Activated T-helper 2 cell treated with anti-CD3 and anti-CD28 coated beads, Interferon-gamma antibody, Interleukin-2, Interleukin-4, amounts not matched to agents 10 μg/mL and 5 μg/mL and 100 μg/mL, durations not matched to agents 14 hours and 24 hours and 36 hours (primary cell): Measurements from ENCODE around the gene CDPF1. TPM values are rescaled to one million over a fixed set of nuclear protein-coding genes. Genes with fewer than 3 reads are reported as not detected.

ENCODE experiments used
- DNase-seq: peaks from one replicate; pipeline ENCODE4 v3.0.0; 2021; ENCODE audit warnings: low spot score
- H3K27ac Mint-ChIP-seq: one replicate; pipeline ENCODE4 v1.8.0; 2021; ENCODE audit warnings: mixed read lengths
- H3K27me3 Mint-ChIP-seq: one replicate; pipeline ENCODE4 v1.8.0; 2021; ENCODE audit warnings: low read depth, mixed read lengths
- H3K36me3 Mint-ChIP-seq: one replicate; pipeline ENCODE4 v1.8.0; 2021; ENCODE audit warnings: low read depth, mixed read lengths
- H3K4me1 Mint-ChIP-seq: one replicate; pipeline ENCODE4 v1.8.0; 2021; ENCODE audit warnings: low read depth, mixed read lengths
- H3K4me3 Mint-ChIP-seq: one replicate; pipeline ENCODE4 v1.8.0; 2021; ENCODE audit warnings: low read depth, mild to moderate bottlenecking, moderate library complexity, mixed read lengths
- H3K9me3 Mint-ChIP-seq: one replicate; pipeline ENCODE4 v1.8.0; 2021; ENCODE audit warnings: mixed read lengths
- intact Hi-C: fragments of 100-400 bp; cut with micrococcal nuclease; formaldehyde crosslinking; loops from one replicate; pipeline ENCODE4 v1.15.1; 2023
- total RNA-seq: library from RNA; stranded (reverse); gene quantifications from 2 replicates; pipeline ENCODE4 v1.2.3, GENCODE V29; 2022

The CDPF1 gene, protein sequence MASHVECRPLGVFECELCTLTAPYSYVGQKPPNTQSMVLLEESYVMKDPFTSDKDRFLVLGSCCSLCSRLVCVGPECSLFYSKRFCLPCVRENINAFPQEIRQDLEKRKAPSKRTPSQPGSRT
- 7.7 and 10.7 TPM in 2 replicates for total RNA-seq

DNA sequence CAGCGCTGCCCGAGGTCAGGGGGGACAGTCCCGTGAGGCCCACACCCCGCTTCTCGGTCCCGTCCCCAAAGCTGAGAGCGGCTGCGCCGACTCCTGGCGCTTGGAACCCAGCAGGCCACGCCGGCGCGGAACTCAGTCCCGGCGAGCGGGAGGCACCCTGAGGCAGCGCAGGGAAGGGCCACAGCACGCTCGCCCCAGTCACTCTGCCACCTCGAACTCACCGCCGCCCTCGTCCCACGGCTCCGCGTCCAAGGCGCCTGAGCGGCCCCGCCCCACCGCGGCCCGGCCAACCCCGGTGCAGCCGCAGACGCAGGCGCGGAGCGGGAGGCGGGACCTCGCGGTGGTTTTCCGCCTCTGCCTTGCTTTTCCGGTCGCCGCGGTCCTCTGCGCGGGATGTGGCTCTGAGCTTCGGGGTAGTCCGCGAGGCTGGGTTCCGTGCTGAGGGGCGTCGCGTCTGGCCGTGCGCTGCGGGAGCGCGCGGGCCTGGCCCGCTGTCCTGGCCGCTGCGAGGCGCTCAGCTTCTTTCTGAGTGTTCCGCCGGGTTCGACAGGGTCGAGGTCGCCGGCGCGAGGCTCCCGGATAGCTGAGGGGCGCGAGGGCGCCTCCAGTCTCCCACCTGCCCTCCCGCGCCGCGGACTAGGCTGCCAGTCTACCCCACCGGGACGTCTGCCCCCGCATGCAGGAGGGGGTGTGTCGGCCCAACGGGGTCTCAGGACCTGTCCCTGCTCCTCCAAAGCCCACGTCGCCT is at the start of gene CDPF1:
Gene CDPF1 (minus strand): TSS at position 259 of the 748 bp plus-strand sequence. CDS start 2,009 bp downstream, outside the sequence.
- Mint-ChIP-seq H3K27ac (peak within 1 kb of the TSS; percentile 84), H3K27me3 (no peaks in the 10 kb centered on the region), H3K9me3 (no peaks in the 10 kb centered on the region), H3K4me1 (peaks cover 30% of the 10 kb centered on the region), H3K4me3 (peak within 1 kb of the TSS; percentile 79), H3K36me3 (peaks cover 10% of the 10 kb centered on the region)
- intact Hi-C loops = loop anchor here (1.0 to 5.0 kb wide), 3 partner anchors 47 to 237 kb away; partner anchors contain the start of genes GTSE1 and PPARA
- DNase-seq = peak; percentile 91

DNA sequence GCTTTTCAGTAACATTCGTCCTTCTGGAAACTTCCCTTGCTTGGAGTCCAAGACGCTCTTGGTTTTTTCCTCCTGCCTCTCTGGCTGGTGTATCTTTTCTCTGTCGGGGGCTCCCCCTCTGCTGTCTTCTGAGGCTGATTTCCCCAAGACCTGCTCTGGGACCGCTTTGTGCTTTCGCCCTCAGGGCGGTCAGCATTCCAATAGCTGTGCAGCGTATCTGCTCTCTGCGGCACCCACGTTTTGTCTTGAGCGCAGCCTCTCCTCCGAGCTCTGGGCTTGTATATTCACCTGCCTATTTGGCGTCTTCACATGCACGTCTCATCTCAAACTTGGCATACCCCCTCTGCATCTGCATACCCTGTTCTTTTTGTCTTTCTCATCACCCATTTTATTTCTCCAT is 49.0 kb upstream of the CDPF1 start:
- no peak for DNase-seq
- Mint-ChIP-seq H3K9me3 (no peaks in the 10 kb centered on the region), H3K4me1 (peaks cover 51% of the 10 kb centered on the region), H3K27ac (no peak overlapping the region), H3K4me3 (peak overlapping the region; percentile 91), H3K27me3 (no peaks in the 10 kb centered on the region), H3K36me3 (peaks cover 50% of the 10 kb centered on the region)
- intact Hi-C loops = loop anchor here (5.0 kb wide), 1 partner anchor 177 kb away; no protein-coding TSS in a partner anchor

DNA sequence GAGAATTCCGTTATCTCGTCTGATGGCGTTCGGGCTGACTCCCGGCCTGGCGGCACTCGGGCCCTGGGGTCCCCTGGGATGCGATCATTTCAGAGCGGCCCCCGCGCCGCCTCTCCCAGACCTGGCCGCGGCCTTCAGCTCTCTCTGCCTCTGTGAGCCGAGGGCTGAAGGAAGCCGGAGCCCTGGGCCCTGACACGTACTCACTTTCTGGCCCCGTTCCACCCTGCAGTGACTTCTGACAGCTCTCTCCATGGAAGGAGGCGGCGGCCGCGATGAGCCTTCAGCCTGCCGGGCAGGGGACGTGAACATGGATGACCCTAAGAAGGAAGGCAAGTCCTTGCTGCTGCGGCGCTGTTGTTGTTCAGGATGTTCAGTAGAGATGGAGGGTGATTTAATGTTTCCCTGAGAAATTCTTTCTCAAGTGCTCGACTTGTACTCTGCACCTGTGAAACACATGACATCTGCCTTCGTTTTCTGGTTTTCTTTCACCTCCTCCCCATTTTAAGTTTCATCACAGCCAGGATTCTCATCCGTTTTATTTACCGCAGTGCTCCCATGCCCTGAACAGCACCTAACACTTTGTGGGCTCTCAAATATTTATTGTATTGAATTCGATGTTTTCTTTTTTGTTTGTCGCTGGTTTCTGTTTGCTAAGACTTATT is 47.2 kb upstream of the CDPF1 start:
- Mint-ChIP-seq H3K4me1 (peaks cover 40% of the 10 kb centered on the region), H3K27ac (peak overlapping the region; percentile 68), H3K36me3 (peaks cover 48% of the 10 kb centered on the region), H3K4me3 (peak overlapping the region; percentile 91), H3K27me3 (no peaks in the 10 kb centered on the region), H3K9me3 (no peaks in the 10 kb centered on the region)
- peak; percentile 19 for DNase-seq
- intact Hi-C loops = loop anchor here (2.0 to 5.0 kb wide), 4 partner anchors 46 to 284 kb away; partner anchors contain the start of genes CDPF1 and PPARA

DNA sequence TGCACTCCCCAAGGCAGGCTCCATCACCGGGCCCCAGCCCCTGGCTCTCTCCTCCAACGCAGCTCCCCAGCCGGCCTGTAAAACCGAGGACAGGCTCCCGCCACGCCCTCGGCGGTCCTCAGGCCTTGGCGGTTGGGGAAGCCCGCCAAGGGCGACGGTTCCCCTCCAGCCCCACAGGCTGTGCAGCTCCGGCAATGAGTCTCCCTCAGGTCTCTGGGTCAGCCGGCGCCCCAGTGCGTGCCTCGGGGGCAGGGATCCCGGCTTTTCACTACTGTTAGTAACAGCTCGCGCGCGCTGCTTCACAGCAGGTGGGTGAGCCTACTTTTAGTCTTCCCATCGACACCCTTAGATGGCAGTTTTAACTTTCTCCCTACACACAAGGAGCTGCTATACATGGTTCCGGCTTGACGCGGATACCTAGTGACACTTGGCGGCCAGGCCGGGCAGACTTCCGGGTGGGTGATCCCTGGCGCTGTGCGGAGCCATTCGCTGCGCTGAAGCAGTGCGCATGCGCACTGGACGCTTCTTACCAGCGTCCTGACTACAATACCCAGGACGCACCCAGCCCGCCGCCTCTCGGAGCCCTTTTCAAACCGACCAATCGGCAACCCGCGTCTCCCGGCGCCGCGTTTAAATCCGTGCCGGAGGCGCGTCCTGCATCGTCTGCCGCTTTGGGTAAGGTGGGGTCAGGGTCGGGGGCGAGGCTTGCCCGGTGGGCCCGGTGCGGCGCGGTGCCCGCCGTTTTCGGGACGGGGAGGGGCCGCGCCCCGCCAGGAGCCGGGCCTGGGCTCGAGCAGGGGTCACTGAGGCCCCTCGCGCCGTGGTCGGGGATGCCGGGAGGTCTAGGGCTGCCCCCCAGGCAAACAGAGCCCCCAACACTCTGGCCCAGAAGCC is 46.4 kb upstream of the CDPF1 start, which contains the start of gene GTSE1:
Gene GTSE1 (plus strand): TSS at position 614 of the 894 bp plus-strand sequence. CDS start 531 bp downstream, outside the sequence.
- Mint-ChIP-seq H3K27me3 (no peaks in the 10 kb centered on the region), H3K4me1 (peaks cover 39% of the 10 kb centered on the region)

DNA sequence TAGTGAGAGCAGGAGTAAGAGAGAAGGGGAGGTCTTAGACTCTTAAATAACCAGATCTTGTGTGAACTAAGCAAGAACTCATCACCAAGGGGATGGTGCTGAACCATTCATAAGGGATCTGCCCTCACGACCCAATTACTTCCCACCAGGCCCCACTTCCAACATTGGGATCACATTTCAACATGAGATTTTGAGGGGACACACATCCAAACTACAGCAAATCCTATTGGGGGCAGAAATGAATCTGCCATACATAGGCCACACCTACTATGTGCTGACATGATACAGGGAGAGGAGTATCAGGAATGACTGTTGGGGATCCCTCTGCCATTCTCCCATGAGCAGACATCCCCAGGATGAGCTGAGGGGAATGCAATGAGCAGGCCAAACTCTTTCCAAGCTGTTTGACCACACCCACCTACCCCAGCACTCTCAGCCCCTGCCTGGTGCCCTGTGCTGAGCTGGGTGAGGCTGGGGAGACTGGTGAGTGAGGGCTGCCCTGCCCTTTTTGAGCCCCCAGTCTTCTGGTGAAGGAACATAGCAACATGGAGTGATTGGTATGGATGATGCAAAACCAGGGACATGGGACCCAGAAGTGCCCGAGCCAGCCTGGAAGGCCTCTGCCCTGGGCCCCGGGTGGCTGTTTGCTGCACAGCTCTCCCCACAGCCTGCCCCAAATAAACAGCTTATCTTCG is 45.3 kb upstream of the CDPF1 start:
- no peak for DNase-seq
- Mint-ChIP-seq H3K4me3 (peak overlapping the region; percentile 78), H3K27ac (peak overlapping the region; percentile 86), H3K9me3 (no peaks in the 10 kb centered on the region), H3K4me1 (peaks cover 33% of the 10 kb centered on the region), H3K36me3 (peaks cover 46% of the 10 kb centered on the region), H3K27me3 (no peaks in the 10 kb centered on the region)
- intact Hi-C loops = loop anchor here (5.0 kb wide), 1 partner anchor 173 kb away; no protein-coding TSS in a partner anchor

More for the DNA sequence above, 46.4 kb upstream of the CDPF1 start, which contains the start of gene GTSE1:
- peak; percentile 98 for DNase-seq
- Mint-ChIP-seq H3K9me3 (no peaks in the 10 kb centered on the region), H3K4me3 (peak within 1 kb of the TSS; percentile 91), H3K27ac (peak within 1 kb of the TSS; percentile 86), H3K36me3 (peaks cover 51% of the 10 kb centered on the region)
- intact Hi-C loops = loop anchor here (1.0 to 5.0 kb wide), 5 partner anchors 46 to 284 kb away; partner anchors contain the start of genes CDPF1 and PPARA

DNA sequence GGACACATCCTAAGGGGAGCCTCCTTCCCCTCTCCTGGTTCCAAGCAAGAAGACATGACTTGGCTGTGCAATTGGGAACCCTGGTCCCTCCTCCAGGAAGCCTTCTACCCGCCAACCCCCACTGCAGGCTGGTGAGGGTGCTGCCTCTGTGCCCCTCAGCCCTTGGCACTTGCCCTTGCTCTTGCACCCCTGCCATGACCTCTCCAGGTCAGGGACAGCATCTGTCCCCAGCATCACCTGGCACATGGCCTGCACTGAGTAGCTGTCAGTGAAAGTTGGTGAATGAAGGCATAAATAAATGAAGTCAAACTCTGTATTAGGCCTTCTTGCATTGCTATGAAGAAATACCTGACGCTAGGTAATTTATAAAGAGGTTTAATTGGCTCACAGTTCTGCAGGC is 44.7 kb upstream of the CDPF1 start:
- peaks cover 46% of the 10 kb centered on the region for H3K36me3 Mint-ChIP-seq
- intact Hi-C loops = loop anchor here (5.0 kb wide), 1 partner anchor 172 kb away; no protein-coding TSS in a partner anchor
- no peaks in the 10 kb centered on the region for H3K9me3 Mint-ChIP-seq
- no peak for DNase-seq
- H3K27me3 Mint-ChIP-seq = no peaks in the 10 kb centered on the region
- peaks cover 31% of the 10 kb centered on the region for H3K4me1 Mint-ChIP-seq
- peak overlapping the region; percentile 78 for H3K4me3 Mint-ChIP-seq
- peak overlapping the region; percentile 30 for H3K27ac Mint-ChIP-seq

DNA sequence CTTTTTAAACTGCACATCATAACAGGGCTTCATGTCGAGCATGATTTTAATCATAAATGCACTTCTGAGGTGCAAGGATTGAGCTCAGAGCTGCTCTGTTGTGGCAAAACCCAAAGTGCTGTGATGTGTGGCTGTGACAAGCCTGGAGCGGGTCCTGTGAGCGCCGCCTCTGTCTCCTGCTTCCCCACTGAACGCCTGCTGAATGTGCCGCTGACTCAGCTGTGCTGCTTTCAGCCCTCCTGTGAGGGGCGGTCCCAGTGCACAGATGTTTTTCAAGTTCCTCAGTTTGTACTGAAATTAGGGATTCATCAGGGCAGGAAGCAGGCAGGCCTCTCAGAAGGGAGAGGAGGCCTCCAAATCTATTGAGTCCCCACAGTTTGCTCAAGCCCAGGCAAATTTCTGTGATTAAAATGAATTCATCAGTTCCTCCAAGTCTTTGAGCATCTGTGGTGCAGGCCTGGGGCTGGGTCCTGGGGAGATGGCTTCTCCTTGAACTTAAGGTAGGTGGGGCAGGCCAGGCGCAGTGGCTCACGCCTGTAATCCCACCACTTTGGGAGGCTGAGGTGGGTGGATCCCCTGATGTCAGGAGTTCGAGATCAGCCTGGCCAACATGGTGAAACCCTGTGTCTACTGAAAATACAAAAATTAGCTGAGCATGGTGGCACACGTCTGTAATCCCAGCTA is 43.6 kb upstream of the CDPF1 start:
- no peak overlapping the region for H3K27ac Mint-ChIP-seq
- H3K36me3 Mint-ChIP-seq = peaks cover 36% of the 10 kb centered on the region
- H3K27me3 Mint-ChIP-seq = no peaks in the 10 kb centered on the region
- no peak for DNase-seq
- intact Hi-C loops = no loop called here
- H3K4me3 Mint-ChIP-seq = no peak overlapping the region
- H3K9me3 Mint-ChIP-seq = no peaks in the 10 kb centered on the region
- peaks cover 23% of the 10 kb centered on the region for H3K4me1 Mint-ChIP-seq

DNA sequence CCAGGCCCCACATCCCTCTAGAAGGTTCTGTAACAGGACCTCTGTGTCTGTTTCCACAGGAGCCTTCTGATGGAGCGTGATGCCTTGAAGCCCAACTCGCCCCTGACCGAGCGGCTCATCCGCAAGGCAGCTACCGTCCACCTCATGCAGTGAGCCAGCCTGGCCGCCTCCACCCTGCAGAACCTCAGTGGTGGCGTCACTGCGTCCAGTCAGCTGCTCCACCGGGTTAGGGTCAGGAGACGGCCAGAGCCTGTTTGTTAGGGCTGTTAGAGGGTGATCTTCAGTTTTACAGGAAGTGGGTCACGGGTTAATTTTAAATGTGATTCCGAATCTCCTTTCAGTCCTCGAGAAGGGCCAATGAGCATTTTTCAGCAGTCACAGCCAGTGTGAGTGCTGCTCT is 42.6 kb upstream of the CDPF1 start:
- no peak overlapping the region for H3K4me3 Mint-ChIP-seq
- H3K9me3 Mint-ChIP-seq = no peaks in the 10 kb centered on the region
- DNase-seq = no peak
- intact Hi-C loops = no loop called here
- peaks cover 31% of the 10 kb centered on the region for H3K36me3 Mint-ChIP-seq
- H3K27me3 Mint-ChIP-seq = no peaks in the 10 kb centered on the region
- H3K4me1 Mint-ChIP-seq = peaks cover 23% of the 10 kb centered on the region
- H3K27ac Mint-ChIP-seq = no peak overlapping the region

DNA sequence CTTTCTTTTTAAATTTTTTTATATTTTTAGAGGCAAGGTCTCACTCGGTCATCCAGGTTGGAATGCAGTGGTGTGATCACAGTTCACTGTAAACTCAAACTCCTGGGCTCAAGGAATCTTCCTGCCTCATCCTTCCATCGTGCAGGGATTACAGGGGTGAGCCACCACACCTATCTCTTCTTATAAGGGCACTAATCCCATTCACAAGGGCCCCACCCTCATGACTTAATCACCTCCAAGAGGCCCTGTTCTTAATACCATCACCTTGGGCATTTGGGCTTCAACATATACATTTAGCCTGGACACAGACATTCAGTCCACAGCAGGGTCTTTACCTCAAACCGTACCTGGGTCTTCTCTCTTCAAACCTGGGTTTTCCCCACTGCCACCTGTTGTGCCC is 42.1 kb upstream of the CDPF1 start:
- no peaks in the 10 kb centered on the region for H3K27me3 Mint-ChIP-seq
- H3K36me3 Mint-ChIP-seq = peaks cover 32% of the 10 kb centered on the region
- no peak overlapping the region for H3K4me3 Mint-ChIP-seq
- no peak overlapping the region for H3K27ac Mint-ChIP-seq
- H3K9me3 Mint-ChIP-seq = no peaks in the 10 kb centered on the region
- intact Hi-C loops = no loop called here
- H3K4me1 Mint-ChIP-seq = peaks cover 18% of the 10 kb centered on the region
- DNase-seq = no peak

DNA sequence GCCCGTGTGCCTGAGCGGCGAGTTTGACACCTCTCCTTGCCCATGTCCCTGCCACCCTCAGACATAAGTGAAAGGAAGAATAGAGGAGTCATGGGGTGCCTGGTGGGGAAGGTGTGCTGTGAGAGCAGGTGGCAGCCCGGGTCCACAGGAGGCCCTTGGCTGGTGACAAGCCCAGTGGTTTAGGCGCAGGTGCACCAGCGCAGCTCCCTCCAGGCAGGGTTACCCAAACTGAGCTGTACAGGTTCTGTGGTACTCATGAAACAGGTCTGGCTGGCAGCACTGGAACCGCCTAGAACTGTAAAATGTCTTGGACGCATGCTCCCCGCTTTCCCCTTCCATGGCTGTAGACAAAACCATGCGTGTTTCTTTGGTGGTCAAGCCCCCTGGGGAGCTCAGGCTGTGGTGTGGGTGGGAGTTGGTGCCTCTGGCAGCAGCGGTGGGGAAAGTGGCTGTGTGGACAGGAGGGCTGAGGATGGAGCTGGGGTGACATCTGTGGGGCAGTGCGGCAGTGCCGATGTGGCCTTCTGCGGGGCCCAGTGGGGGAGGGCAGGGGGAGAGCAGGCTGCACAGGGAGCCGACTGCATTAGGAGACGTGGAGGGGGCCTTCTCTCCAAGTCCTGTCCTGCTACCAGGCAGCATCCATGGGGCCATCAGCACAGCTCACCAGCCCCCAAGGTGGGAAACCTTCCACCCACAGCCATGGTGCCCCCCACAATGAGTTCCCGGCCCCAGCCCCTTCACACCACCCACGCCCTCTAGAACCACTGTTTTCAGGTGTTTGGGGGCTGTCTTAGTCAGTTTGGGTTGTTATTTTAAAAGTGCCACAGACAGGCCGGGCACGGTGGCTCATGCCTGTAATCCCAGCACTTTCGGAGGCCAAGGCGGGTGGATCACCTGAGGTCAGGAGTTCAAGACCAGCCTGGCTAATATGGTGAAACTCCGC is 41.0 kb upstream of the CDPF1 start:
- Mint-ChIP-seq H3K4me1 (peaks cover 13% of the 10 kb centered on the region), H3K27me3 (no peaks in the 10 kb centered on the region), H3K27ac (no peak overlapping the region), H3K9me3 (no peaks in the 10 kb centered on the region), H3K4me3 (no peak overlapping the region), H3K36me3 (peaks cover 35% of the 10 kb centered on the region)
- intact Hi-C loops = no loop called here
- DNase-seq = no peak
